GM19467 (cell line): ENCODE data around the gene ATP9B.
"Not testable (repeated sequence)": the region's sequence is repeated elsewhere in the genome, so short reads cannot be mapped to it uniquely, and the experiment has no call there.

Source experiments
- ATAC-seq: cut with Tn5 transposase; IDR thresholded peaks from one replicate; pipeline ENCODE4 v1.9.1; 2021; ENCODE audit warnings: mild to moderate bottlenecking, moderate library complexity; ENCODE audit not compliant: unreplicated experiment

The ATP9B gene

GRCh38 chr18:79227621-79228020, 158.4 kb downstream of the ATP9B start:
- ATAC-seq: no peak

GRCh38 chr18:79229431-79229830, 160.2 kb downstream of the ATP9B start:
- no peak for ATAC-seq

GRCh38 chr18:79234438-79234837, 165.2 kb downstream of the ATP9B start:
- ATAC-seq: no peak

- no peak for ATAC-seq
Measured at GRCh38 chr18:79239631-79240030, 170.4 kb downstream of the ATP9B start.

DNA sequence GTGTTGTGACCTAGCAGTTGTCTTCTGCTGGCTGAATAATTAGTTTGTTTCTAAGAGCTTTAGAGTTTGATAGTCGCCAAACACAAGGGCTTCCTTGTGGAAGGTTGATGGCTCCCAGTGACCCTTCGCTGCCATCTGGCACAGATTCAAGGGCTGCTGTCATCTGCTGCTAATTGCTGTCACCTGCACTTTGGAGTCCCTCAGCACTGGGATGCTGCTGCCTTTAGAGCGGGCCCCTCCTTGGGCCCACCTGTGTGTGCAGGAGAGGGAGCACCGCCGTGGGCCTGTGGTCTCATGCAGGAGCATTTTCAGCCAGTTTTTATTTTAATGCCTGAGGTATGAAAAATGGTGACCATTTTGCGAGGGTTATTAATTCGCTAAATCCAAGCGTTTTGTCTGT, 172.6 kb downstream of the ATP9B start:
- no peak for ATAC-seq

DNA sequence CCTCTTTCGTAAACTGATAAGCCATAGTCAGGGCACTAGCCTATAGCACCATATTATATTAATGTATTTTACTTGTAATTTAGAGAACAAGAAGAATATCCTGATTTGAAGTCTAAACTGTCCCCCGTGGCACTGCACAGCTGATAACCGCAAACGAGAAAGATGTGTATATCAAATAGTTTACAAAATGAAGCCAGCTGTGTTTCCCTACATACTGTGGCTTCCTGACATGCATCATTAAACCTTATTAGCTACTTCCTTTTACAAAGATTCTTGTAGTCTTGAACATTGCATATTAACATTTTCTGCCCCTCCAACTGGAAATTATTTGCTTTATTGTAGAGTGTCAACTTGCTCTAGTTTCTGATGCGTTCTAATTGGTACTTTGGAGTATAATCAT, 173.1 kb downstream of the ATP9B start:
- ATAC-seq: no peak

DNA sequence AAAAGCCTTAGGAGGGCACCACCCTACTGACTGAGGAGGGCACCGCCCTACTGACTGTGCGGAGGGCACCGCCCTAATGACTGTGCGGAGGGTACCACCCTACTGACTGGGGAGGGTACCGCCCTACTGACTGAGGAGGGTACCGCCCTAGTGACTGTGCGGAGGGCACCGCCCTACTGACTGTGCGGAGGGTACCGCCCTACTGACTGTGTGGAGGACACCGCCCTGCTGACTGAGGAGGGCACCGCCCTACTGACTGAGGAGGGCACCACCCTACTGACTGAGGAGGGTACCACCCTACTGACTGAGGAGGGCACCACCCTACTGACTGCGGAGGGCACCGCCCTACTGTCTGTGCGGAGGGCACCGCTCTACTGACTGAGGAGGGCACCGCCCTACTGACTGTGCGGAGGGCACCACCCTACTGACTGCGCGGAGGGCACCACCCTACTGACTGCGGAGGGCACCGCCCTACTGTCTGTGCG, 176.4 kb downstream of the ATP9B start:
- ATAC-seq: no peak

- peak; percentile 98 for ATAC-seq
Measured at GRCh38 chr18:79246309-79247108, 177.3 kb downstream of the ATP9B start.

- ATAC-seq: no peak
Measured at GRCh38 chr18:79248495-79249060, 179.4 kb downstream of the ATP9B start.

DNA sequence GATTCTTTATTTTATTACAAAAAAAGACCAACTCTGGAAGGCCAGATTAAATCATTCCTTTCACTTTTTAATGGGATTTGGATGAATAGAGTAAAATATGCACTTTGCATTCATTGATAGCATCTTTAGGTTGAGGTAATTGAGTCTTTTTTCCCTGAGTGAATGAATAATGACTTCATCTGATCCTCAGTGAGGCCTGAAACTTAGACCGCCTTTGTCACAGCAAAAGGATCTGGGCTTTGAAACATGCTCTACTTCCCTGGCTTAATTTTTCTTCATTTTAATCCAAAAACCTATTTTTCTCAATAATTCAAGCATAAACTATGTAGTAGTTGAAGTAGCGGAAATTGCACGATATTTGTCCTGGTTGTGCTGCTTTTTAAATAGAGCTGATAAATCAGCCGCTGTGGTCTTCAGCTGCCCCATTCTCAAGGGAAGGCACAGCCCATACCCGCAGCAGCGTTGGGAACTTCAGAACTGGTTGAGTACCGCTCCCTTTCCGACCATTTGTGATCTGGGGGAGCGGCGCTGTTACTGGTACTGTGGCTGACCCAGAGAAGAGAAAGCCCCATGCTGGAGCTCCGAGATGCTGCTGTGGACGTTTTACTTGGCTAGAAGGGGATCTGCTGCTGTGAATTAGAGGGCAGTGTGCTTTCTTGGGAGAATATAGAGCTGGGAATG, 181.2 kb downstream of the ATP9B start:
- no peak for ATAC-seq

DNA sequence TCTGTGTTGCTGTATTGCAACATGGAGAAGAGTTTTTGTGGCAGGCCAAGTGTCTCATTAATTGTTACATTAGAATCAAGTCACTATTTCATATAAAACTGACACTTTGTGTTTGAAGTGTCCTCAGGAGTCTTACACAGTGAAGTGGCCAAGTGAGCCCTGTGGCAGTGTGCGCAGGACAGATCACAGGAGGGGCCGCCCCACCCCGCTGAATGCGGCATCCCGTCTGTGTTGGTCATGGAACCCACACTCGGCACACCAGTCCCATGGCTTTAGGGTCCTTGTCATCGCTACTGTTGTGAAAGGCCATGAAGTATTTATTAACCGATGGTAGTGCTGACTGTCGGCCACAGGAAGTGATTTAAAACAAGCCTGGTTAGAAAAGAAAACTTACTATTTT, 181.8 kb downstream of the ATP9B start:
- no peak for ATAC-seq

- no peak for ATAC-seq
Measured at GRCh38 chr18:79252904-79253633, 183.9 kb downstream of the ATP9B start.

GRCh38 chr18:79257480-79257879, 188.3 kb downstream of the ATP9B start:
- ATAC-seq: no peak

DNA sequence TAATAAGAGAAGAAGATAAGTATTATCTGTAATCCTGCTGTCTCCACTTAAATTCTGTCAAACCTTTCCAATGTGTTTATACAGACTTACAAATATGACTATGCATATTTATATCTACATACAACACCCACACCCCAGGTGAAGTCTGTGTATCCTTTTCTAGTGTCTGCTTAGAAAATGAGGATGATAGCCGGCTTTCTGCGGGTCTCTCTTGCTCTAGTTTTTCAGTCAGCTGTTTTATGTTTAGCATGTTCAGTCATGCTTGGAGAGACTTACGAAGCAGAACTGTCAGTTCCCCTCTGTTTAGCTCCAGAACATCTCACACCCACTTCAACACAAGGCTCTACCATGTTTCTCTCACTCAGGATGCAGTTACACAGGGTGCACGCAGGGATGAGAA, 189.3 kb downstream of the ATP9B start:
- no peak for ATAC-seq

GRCh38 chr18:79259218-79259617, 190.0 kb downstream of the ATP9B start:
- ATAC-seq: no peak

GRCh38 chr18:79260023-79260422, 190.8 kb downstream of the ATP9B start:
- no peak for ATAC-seq

DNA sequence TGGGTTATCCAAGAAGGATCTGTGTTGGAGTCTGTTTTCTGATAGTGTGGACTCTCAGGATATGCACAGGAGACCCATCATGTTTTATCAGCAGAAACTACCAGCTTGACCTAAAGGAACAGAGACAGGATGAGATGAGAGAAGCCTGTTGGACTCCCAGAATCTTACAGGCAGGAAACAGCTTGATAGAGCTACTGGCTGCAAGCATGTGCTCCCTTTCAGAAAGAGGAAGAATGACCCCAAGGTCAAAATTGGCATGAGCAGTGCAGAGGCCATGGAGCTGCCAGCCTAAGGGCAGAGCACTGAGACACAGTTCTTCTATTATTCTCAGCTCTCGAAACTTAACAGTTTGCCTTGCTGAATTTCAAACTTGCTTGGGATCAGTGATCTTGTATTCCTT, 191.3 kb downstream of the ATP9B start:
- no peak for ATAC-seq

GRCh38 chr18:79265068-79265467, 195.9 kb downstream of the ATP9B start:
- ATAC-seq: not testable (repeated sequence)

DNA sequence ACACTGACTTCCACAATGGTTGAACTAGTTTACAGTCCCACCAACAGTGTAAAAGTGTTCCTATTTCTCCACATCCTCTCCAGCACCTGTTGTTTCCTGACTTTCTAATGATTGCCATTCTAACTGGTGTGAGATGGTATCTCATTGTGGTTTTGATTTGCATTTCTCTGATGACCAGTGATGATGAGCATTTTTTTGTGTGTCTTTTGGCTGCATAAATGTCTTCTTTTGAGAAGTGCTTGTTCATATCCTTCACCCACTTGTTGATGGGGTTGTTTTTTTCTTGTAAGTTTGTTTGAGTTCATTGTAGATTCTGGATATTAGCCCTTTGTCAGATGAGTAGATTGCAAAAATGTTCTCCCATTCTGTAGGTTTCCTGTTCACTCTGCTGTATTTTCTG, 202.6 kb downstream of the ATP9B start:
- not testable (repeated sequence) for ATAC-seq

DNA sequence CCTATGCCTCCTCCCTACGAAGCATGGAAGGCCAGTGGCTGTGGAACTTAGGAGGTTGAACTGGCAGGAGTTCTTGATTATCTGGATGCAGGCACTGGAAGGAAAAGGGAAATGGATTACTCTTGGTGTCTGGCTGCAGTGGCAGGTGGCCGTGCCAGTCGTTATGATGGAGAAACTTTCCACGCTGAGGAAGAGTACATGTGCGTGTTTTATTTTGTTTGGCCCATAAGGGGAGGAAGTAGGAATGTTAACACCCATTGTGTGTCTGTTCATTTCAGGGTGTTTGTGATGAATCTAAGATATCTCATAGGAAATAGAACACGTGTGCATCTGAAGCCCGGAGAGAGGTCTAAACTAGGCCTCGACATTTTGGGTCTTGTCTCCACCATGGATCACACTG, 203.7 kb downstream of the ATP9B start:
- no peak for ATAC-seq

GRCh38 chr18:79274823-79275222, 205.6 kb downstream of the ATP9B start:
- no peak for ATAC-seq
